A549 (cell line): ENCODE measurements around the gene IGSF11. TPM values are rescaled to one million over a fixed set of nuclear protein-coding genes. Genes with fewer than 3 reads are reported as not detected.

ENCODE experiments used
- ATAC-seq, 2 experiments: fragments of 200-7000 bp in 1 of 2; fragments of >200 bp in 1 of 2; cut with Nextera tagmentation in 1 of 2; cut with Tn5 transposase in 1 of 2; 3 replicates each; pipeline versions ENCODE4 v1.8.0 to v1.9.1; 2018 to 2020; ENCODE audit warnings: mild to moderate bottlenecking in 1 of 2, moderate library complexity in 1 of 2
- CTCF ChIA-PET: fragments of 300-600 bp; sonication (Branson Sonifier 250); formaldehyde crosslinking; extraction: SDS; loops from one replicate; lab custom pipeline; 2021; ENCODE audit warnings: antibody characterized with exemption, inconsistent platforms; lab: Yijun Ruan, JAX
- POLR2A ChIA-PET: fragments of 350-600 bp; formaldehyde crosslinking; extraction: SDS; loops from one replicate; lab custom pipeline; 2021; ENCODE audit warnings: antibody characterized with exemption, inconsistent platforms; lab: Yijun Ruan, JAX
- DNase-seq, 2 experiments: peaks; one replicate each; pipeline versions ENCODE4 v3.0.0 to v3.0.0-alpha.2; 2011 to 2016; ENCODE audit warnings: low read depth in 1 of 2, low spot score in 1 of 2
- FAIRE-seq: peaks from 2 replicates; lab custom pipeline; 2011; peaks lifted over from hg19 to GRCh38; lab: Jason Lieb, UNC
- H3K27ac ChIP-seq, 2 experiments: fragments of >200 bp; sonication (Bioruptor Twin); formaldehyde crosslinking; 3 replicates each; pipeline ENCODE4 v1.5.1; 2016 to 2017
- H3K4me1 ChIP-seq: fragments of >200 bp; sonication (Bioruptor Twin); formaldehyde crosslinking; 3 replicates; pipeline ENCODE4 v1.6.1; 2016
- H3K4me2 ChIP-seq: fragments of >200 bp; sonication (Bioruptor Twin); formaldehyde crosslinking; 3 replicates; pipeline ENCODE4 v1.6.1; 2016
- H3K4me3 ChIP-seq: fragments of >200 bp; sonication (Bioruptor Twin); formaldehyde crosslinking; 3 replicates; pipeline ENCODE4 v1.5.1; 2016
- H3K9me3 ChIP-seq: fragments of >200 bp; sonication (Bioruptor Twin); formaldehyde crosslinking; 3 replicates; pipeline ENCODE4 v1.6.1; 2016
- CBX8 ChIP-seq: fragments of 200-600 bp; sonication (generic); IDR thresholded peaks from 2 replicates; pipeline ENCODE4 v1.6.1; 2016
- CHD2 ChIP-seq: fragments of 150-350 bp; IDR thresholded peaks from 2 replicates; pipeline ENCODE4 v1.6.1; 2014; ENCODE audit warnings: low read length; ENCODE audit not compliant: partially characterized antibody
- CHD4 ChIP-seq: fragments of 200-600 bp; sonication (generic); IDR thresholded peaks from 2 replicates; pipeline ENCODE4 v1.6.1; 2016; ENCODE audit warnings: antibody characterized with exemption, mild to moderate bottlenecking, borderline replicate concordance
- EP300 ChIP-seq, 2 experiments: fragments of >200 bp; sonication (Bioruptor Twin); formaldehyde crosslinking; IDR thresholded peaks; 2 replicates in 1 of 2; 3 replicates in 1 of 2; pipeline ENCODE4 v1.6.1; 2016 to 2017
- ESRRA ChIP-seq: fragments of 150-350 bp; IDR thresholded peaks from 2 replicates; pipeline ENCODE4 v1.6.1; 2014; ENCODE audit warnings: mild to moderate bottlenecking, low read length, borderline replicate concordance
- FOSL2 ChIP-seq, 2 experiments: fragments of 450-650 bp in 1 of 2; fragments of >200 bp in 1 of 2; sonication (Bioruptor Twin) in 1 of 2; formaldehyde crosslinking; IDR thresholded peaks; 2 replicates each; pipeline versions ENCODE4 v1.5.0 to v1.6.1; 2016 to 2020; ENCODE audit warnings: mild to moderate bottlenecking in 1 of 2, moderate library complexity in 1 of 2
- HDAC2 ChIP-seq: fragments of 200-600 bp; sonication (generic); IDR thresholded peaks from 2 replicates; pipeline ENCODE4 v1.6.1; 2016
- HOXB5 ChIP-seq: fragments of 250-450 bp; sonication (Bioruptor Pico); IDR thresholded peaks from 2 replicates; pipeline ENCODE4 v1.5.0; 2020; ENCODE audit warnings: mild to moderate bottlenecking, moderate library complexity
- JUNB ChIP-seq: fragments of >200 bp; sonication (Bioruptor Twin); formaldehyde crosslinking; IDR thresholded peaks from 2 replicates; pipeline ENCODE4 v1.6.1; 2016
- KDM5A ChIP-seq: fragments of 200-600 bp; sonication (generic); IDR thresholded peaks from 2 replicates; pipeline ENCODE4 v1.6.1; 2016; ENCODE audit warnings: antibody characterized with exemption, mild to moderate bottlenecking
- MAZ ChIP-seq: fragments of 150-350 bp; IDR thresholded peaks from 2 replicates; pipeline ENCODE4 v1.6.1; 2014; ENCODE audit warnings: antibody characterized with exemption, low read depth, low read length, borderline replicate concordance
- MYC ChIP-seq: IDR thresholded peaks from 2 replicates; pipeline ENCODE4 v1.6.1; 2012; ENCODE audit warnings: mild to moderate bottlenecking, inconsistent platforms, low read length, improper control_type of control experiment, borderline replicate concordance
- NPAS2 ChIP-seq: fragments of 250-450 bp; sonication (Bioruptor Pico); IDR thresholded peaks from 2 replicates; pipeline ENCODE4 v1.8.0; 2022; ENCODE audit warnings: mild to moderate bottlenecking, moderate library complexity, borderline replicate concordance
- PBX3 ChIP-seq: IDR thresholded peaks from 2 replicates; pipeline ENCODE4 v1.6.1; 2012
- PHF8 ChIP-seq: fragments of 200-600 bp; sonication (generic); IDR thresholded peaks from 2 replicates; pipeline ENCODE4 v1.6.1; 2016; ENCODE audit warnings: low read depth, mild to moderate bottlenecking, antibody characterized with exemption, moderate library complexity, borderline replicate concordance
- POLR2AphosphoS2 ChIP-seq: conservative IDR thresholded peaks from 2 replicates; pipeline ENCODE4 v1.6.1; 2012; ENCODE audit warnings: low read length, improper control_type of control experiment, inconsistent platforms
- SREBF2 ChIP-seq: fragments of 450-650 bp; IDR thresholded peaks from 2 replicates; pipeline ENCODE4 v1.6.1; 2014; ENCODE audit warnings: mild to moderate bottlenecking, moderate library complexity
- ZC3H11A ChIP-seq: fragments of 450-650 bp; IDR thresholded peaks from 2 replicates; pipeline ENCODE4 v1.6.1; 2014; ENCODE audit warnings: antibody characterized with exemption, mild to moderate bottlenecking
- ZNF302 ChIP-seq: fragments of 250-450 bp; sonication (Bioruptor Pico); IDR thresholded peaks from 2 replicates; pipeline ENCODE4 v1.9.0; 2021; ENCODE audit warnings: inconsistent platforms, mild to moderate bottlenecking, moderate library complexity
- WGBS: methylation state at CpG from one replicate; pipeline ENCODE4 v1.1.6; 2017; ENCODE audit errors: missing lambda C conversion rate; 5-methylcytosine and 5-hydroxymethylcytosine counted together
- polyA plus RNA-seq, 4 experiments: library from polyadenylated mRNA; depleted of rRNA in 3 of 4; stranded (reverse); fragments of >200 nt; fragmentation: RNase III in 1 of 4; extraction: RNeasy Plus Mini Kit Qiagen cat#74134 plus additional on column Dnase treatment in 1 of 4; gene quantifications; 2 replicates in 3 of 4; 3 replicates in 1 of 4; pipeline ENCODE4 v1.2.3, GENCODE V29; 2011 to 2017
- TF ChIP-seq, protein P1 (sequence below): fragments of 250-450 bp; sonication (Bioruptor Pico); IDR thresholded peaks from 2 replicates; pipeline ENCODE4 v1.5.0; 2021; ENCODE audit warnings: mild to moderate bottlenecking, moderate library complexity, borderline replicate concordance
- TF ChIP-seq, protein P2 (sequence below): fragments of 200-600 bp; sonication (generic); IDR thresholded peaks from 2 replicates; pipeline ENCODE4 v1.6.1; 2016; ENCODE audit warnings: antibody characterized with exemption, mild to moderate bottlenecking, moderate library complexity

Gene IGSF11
- polyA plus RNA-seq, 2 of the 4 experiments (the other 2 are of a cell fraction): 5.2 to 21.7 TPM

DNA sequence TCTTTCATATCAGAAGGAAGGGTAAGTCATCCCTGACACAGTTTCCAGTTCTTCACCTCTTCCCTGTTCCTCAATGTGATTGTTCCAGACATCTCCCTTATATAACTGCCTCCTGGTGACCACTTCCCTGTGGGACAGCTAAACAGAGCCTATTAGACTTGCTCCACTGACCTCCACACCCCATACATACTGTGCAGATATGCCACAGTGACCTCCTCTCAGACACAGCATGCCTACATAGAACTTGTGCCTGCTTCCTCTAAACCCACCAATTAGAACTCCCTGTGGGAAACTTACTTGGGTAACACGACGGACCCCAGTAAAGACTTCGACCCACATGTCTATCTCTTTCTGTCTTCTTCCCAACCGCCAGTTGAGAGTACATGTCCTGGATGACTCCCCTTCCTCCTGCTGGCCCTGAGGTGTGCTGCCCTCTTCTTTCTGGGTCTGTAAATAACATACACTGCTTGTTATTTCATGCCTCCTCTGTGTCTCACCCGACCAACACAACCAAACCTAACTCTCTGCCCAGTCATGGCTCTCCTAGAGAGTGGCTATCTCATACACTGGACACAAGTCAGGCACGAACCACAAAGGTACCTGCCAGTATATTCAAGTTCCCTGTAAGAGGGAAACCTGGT lies 53.0 kb downstream of the IGSF11 start:
- ATAC-seq: no peak

GRCh38 chr3:118980832-118981231 lies 53.8 kb downstream of the IGSF11 start:
- POLR2A ChIA-PET: no interaction called here
- H3K4me1 ChIP-seq: 0 out of 3 replicates have a peak, but pooled peaks cover 3% of the 10 kb centered on the region
- H3K4me2 ChIP-seq: no peak overlapping the region
- H3K4me3 ChIP-seq: no peak overlapping the region
- DNase-seq (no peak), ATAC-seq (no peak), FAIRE-seq (no peak)
- WGBS: 96% methylated on average over 2 of the region's 2 CpGs
- no peak overlapping the region for H3K27ac ChIP-seq
- no peaks in the 10 kb centered on the region for H3K9me3 ChIP-seq
- CTCF ChIA-PET: no interaction called here
- TF ChIP-seq POLR2AphosphoS2: no peak
- no peak for TF ChIP-seq PHF8

More for the DNA sequence above, 53.0 kb downstream of the IGSF11 start:
- Histone ChIP-seq H3K4me1 (0 out of 3 replicates have a peak, but pooled peaks cover 3% of the 10 kb centered on the region), H3K4me3 (no peak overlapping the region), H3K9me3 (no peaks in the 10 kb centered on the region), H3K27ac (no peak overlapping the region), H3K4me2 (no peak overlapping the region)
- CTCF ChIA-PET: no interaction called here
- DNase-seq: no peak
- no peak for FAIRE-seq
- POLR2A ChIA-PET: no interaction called here
- TF ChIP-seq JUNB: no peak
- no peak for TF ChIP-seq ZNF302 (CRISPR knock-in tag)
- TF ChIP-seq, protein P1, sequence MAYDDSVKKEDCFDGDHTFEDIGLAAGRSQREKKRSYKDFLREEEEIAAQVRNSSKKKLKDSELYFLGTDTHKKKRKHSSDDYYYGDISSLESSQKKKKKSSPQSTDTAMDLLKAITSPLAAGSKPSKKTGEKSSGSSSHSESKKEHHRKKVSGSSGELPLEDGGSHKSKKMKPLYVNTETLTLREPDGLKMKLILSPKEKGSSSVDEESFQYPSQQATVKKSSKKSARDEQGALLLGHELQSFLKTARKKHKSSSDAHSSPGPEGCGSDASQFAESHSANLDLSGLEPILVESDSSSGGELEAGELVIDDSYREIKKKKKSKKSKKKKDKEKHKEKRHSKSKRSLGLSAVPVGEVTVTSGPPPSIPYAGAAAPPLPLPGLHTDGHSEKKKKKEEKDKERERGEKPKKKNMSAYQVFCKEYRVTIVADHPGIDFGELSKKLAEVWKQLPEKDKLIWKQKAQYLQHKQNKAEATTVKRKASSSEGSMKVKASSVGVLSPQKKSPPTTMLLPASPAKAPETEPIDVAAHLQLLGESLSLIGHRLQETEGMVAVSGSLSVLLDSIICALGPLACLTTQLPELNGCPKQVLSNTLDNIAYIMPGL (CRISPR knock-in tag): no peak
- no peak for TF ChIP-seq ZC3H11A
- no peak for TF ChIP-seq MAZ
- no peak for TF ChIP-seq EP300 (IDR thresholded peaks at IDR 0.05)
- TF ChIP-seq HDAC2: no peak
- TF ChIP-seq KDM5A: no peak
- no peak for TF ChIP-seq HOXB5 (CRISPR knock-in tag)
- no peak for TF ChIP-seq SREBF2
- no peak for TF ChIP-seq CHD4
- TF ChIP-seq ESRRA: no peak
- no peak for TF ChIP-seq FOSL2 (IDR thresholded peaks at IDR 0.05)
- no peak for TF ChIP-seq FOSL2 (CRISPR knock-in tag; IDR thresholded peaks at IDR 0.05)
- no peak for TF ChIP-seq PBX3
- TF ChIP-seq, protein P2, sequence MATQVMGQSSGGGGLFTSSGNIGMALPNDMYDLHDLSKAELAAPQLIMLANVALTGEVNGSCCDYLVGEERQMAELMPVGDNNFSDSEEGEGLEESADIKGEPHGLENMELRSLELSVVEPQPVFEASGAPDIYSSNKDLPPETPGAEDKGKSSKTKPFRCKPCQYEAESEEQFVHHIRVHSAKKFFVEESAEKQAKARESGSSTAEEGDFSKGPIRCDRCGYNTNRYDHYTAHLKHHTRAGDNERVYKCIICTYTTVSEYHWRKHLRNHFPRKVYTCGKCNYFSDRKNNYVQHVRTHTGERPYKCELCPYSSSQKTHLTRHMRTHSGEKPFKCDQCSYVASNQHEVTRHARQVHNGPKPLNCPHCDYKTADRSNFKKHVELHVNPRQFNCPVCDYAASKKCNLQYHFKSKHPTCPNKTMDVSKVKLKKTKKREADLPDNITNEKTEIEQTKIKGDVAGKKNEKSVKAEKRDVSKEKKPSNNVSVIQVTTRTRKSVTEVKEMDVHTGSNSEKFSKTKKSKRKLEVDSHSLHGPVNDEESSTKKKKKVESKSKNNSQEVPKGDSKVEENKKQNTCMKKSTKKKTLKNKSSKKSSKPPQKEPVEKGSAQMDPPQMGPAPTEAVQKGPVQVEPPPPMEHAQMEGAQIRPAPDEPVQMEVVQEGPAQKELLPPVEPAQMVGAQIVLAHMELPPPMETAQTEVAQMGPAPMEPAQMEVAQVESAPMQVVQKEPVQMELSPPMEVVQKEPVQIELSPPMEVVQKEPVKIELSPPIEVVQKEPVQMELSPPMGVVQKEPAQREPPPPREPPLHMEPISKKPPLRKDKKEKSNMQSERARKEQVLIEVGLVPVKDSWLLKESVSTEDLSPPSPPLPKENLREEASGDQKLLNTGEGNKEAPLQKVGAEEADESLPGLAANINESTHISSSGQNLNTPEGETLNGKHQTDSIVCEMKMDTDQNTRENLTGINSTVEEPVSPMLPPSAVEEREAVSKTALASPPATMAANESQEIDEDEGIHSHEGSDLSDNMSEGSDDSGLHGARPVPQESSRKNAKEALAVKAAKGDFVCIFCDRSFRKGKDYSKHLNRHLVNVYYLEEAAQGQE: no peak
- TF ChIP-seq NPAS2: no peak
- no peak for TF ChIP-seq CHD2
- TF ChIP-seq MYC: no peak
- TF ChIP-seq CBX8: no peak
- WGBS: 78% methylated on average over 6 of the region's 6 CpGs
